Stimulated activated CD8-positive, alpha-beta memory T cell treated with anti-CD3 and anti-CD28 coated beads, Interleukin-15, amount 100 ng/mL, for 48 hours (primary cell): ENCODE data around the gene DZIP1L.

Experiments used
- DNase-seq, 2 donors: peaks; one replicate each; pipeline ENCODE4 v3.0.0-alpha.2; 2020; ENCODE audit warnings: low read depth in 2 of 2

The DZIP1L gene

GRCh38 chr3:138033202-138033691, 82.2 kb downstream of the DZIP1L start:
- no peak for DNase-seq

- no peak for DNase-seq
Measured at GRCh38 chr3:138032567-138032966, 82.8 kb downstream of the DZIP1L start.

- DNase-seq = no peak
Measured at GRCh38 chr3:138031536-138031935, 83.9 kb downstream of the DZIP1L start.

GRCh38 chr3:138030734-138031280, 84.6 kb downstream of the DZIP1L start:
- no peak for DNase-seq

DNA sequence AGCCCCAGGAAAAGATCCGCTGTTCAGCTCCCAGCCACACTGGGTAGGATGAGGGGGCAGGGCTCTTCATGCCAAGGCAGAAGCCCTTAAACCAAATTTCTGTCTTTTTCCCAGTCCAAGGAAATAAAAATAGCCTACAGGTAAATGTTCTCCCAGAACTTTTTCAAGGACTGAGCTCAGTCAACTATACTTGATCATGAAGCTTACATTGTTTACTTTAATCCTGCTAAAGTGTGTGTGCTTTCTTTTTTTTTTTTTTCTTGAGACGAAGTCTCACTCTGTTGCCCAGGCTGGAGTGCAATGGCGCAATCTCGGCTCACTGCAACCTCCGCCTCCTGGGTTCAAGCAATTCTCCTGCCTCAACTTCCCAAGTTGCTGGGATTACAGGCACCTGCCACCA, 87.6 kb downstream of the DZIP1L start:
- DNase-seq = no peak

DNA sequence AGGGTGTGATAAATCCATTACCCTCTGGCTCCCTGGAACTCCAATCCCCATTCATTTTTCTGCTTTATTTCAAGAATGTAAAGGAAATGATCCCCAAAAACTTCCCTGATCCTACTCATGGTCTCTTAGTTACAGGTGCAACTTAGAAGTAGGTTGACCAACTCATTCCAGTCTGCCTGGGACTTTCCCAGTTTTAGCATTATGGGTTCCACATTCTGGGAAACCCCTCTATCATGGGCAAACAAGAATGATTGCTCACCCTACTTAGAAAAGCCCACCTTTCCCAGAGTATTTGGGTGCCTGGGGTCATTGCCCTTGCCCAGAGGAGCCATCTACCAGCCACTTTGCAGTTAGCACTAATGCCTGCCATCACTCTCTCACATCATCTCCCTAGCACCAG, 89.9 kb downstream of the DZIP1L start:
- DNase-seq = no peak

GRCh38 chr3:138023754-138024153, 91.7 kb downstream of the DZIP1L start:
- DNase-seq = no peak

DNA sequence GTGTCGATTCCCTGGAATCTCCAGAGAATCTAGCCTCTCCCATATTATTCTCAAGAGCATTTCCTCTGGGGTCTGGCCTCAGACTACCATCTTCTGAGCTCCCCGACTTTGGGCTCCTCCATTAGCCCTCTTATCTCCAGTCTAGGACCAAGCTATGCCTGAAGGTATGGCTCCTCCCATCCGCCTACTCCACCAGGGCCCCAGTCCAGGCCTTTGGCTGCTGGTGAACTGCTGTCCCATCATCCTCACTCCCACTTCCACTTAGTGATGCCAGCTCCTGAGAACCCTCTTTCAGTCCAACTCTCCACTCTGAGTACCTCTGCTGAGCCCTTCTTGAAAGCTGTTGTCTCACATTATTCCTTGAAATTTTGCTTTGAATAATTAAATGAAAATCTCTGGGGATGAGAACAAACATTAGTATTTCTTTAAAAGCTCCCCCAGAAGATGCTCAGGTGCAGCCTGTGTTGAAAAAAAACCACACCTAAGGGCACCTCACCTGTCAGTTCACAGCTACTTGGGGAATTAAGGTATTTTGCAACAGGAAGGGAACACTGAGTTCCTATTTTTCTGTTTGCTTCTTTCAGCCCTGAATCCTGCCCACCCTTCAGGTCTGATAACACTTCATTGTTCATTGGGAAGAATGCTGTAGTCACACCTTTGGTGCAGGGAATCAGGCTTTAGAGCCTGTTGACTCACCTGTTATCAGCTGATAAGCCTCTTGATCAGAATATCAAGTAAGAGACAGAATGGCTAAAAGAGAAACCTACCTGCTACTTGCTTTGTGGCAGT, 95.9 kb downstream of the DZIP1L start:
- no peak for DNase-seq

DNA sequence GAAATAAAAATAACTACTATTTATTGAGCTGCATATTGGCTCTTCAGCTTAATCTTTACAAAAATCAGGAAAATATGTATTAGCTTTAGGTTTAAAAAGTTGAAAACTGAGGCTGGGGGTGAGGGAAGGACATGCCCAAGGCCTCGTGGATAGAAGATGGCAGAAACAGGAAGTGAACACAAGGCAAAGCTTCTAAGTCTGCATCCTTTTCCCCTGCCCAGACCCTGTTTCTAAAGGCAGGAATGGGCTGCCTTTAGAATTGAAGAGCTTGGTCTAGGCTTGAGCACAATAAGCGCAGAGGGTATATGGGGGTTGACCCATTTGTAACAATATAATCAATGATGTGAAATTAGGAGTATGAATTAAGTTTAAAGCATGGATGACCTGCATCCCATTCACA, 99.3 kb downstream of the DZIP1L start:
- DNase-seq = no peak

GRCh38 chr3:138012526-138012925, 102.9 kb downstream of the DZIP1L start:
- DNase-seq = no peak
